ENCODE results near the gene NOPCHAP1.
"Not testable (repeated sequence)": the region's sequence is repeated elsewhere in the genome, so short reads cannot be mapped to it uniquely, and the experiment has no call there.

Gene NOPCHAP1

DNA sequence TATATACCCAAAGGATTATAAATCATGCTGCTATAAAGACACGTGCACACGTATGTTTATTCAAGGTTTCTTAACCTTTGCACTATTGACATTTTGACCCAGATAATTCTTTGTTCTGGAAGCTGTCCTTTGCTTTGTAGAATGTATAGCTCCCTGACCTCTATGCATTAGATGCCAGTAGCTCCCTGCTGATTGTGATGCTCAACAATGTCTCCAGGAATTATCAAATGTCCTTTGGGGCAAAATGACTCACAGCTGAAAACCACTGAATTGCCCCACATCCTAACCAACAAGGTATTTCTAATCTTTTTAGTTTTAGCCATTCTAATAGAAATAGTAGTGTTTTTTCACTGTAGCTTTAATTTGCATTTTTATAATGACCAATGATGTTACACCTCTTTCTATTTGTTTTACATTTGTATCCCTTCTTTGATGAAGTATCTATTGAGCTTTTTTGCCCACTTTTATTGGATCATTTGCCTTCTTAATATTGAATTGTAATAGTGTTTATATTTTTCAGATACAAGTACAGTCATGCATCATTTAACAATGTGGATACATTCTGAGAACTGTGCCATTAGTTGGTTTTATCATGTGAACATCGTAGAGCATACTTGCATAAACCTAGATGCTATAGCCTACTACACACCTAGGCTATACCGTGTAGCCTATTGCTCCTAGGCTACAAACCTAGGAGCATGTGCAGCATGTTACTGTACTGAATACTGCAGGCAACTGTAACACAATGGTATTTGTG lies 10.4 kb upstream of the NOPCHAP1 start:
- TF ChIP-seq, protein P1, sequence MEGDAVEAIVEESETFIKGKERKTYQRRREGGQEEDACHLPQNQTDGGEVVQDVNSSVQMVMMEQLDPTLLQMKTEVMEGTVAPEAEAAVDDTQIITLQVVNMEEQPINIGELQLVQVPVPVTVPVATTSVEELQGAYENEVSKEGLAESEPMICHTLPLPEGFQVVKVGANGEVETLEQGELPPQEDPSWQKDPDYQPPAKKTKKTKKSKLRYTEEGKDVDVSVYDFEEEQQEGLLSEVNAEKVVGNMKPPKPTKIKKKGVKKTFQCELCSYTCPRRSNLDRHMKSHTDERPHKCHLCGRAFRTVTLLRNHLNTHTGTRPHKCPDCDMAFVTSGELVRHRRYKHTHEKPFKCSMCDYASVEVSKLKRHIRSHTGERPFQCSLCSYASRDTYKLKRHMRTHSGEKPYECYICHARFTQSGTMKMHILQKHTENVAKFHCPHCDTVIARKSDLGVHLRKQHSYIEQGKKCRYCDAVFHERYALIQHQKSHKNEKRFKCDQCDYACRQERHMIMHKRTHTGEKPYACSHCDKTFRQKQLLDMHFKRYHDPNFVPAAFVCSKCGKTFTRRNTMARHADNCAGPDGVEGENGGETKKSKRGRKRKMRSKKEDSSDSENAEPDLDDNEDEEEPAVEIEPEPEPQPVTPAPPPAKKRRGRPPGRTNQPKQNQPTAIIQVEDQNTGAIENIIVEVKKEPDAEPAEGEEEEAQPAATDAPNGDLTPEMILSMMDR (IDR thresholded peaks at IDR 0.05; ENCODE audit: control insufficient read depth, extremely low read depth, insufficient read depth), result no peak
- H3K4me3 ChIP-seq (ENCODE audit: low read depth, low read length), result no peak overlapping the region
- no peak for DNase-seq (ENCODE audit: low read depth)

DNA sequence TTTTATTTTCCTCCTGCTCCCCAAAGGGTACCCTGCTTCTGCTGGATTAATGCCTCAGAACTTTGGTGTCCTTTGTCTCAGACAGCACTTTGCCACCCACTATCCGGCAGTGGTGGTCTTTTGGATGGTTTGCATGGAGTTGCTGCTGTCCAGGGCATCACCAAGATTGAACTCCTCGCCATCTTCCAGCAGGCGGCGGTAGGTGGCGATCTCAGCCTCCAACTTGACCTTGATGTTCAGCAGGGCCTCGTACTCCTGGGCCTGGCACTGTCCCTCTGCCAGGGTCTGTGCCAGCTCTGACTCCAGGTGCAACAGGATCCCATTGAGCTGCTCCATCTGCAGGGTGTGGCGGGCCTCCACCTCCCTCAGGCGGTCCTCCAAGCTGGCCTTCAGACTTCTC lies 9.4 kb upstream of the NOPCHAP1 start:
- H3K4me3 ChIP-seq (ENCODE audit: low read depth, low read length), result no peak overlapping the region
- TF ChIP-seq, protein P1 (IDR thresholded peaks at IDR 0.05; ENCODE audit: control insufficient read depth, extremely low read depth, insufficient read depth), result no peak
- no peak for DNase-seq (ENCODE audit: low read depth)

DNA sequence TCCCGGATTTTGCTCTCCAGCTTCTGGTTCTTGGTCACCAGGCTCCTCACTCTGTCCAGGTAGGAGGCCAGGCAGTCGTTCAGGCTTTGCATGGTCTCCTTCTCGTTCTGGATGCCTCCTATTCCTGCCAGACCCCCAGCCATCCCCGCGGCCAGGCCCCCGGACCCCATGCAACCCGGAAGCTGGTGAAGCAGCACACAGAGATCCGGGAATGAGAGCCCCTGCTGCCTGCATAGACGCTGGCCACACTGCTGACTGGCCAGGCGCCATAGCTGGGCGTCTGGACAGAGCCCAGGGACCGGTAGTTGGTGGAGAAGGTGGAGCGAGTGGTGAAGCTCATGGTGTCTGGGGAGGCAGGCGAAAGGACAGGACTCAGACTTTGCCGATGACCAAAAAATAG lies 8.4 kb upstream of the NOPCHAP1 start:
- DNase-seq (ENCODE audit: low read depth); H3K4me3 ChIP-seq (ENCODE audit: low read depth, low read length): not testable (repeated sequence)

DNA sequence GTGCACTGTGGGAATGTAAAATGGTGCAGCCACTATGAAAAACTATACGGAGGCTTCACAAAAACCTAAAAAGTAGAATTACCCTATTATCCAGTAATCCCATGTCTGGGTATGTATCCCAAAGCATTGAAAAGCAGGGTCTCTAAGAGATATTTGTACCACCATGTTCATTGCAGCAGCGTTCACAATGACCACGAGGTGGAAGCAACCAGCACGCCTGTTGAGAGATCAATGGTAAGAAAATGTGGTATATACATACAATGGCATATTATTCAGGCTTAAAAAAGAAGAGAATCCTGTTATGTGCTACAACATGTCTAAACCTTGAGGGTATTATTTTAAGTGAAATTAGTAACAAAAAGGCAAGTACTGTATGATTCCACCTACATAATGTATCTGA lies 910 bp upstream of the NOPCHAP1 start:
- no peak overlapping the region for H3K4me3 ChIP-seq (ENCODE audit: low read depth, low read length)
- TF ChIP-seq, protein P1 (IDR thresholded peaks at IDR 0.05; ENCODE audit: control insufficient read depth, extremely low read depth, insufficient read depth), result no peak

DNA sequence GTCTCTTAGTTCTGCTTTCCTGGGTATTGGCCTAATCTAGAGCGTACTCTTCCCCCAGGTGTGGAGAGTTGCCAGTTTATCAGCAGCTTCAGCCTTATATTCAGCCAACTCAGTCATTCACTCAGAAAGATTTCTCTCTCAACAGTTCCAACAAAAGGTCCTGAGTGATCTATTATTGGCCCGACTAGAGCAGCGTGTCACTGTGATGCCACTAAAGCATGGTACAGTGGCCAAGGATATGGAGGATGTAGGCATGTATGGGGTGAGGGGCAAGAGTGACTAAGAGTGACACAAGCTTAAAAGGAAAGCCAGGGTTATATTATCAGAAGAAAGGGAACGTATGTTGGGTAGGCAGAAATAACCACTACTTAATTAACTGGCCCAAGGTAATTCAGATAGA lies 4.8 kb downstream of the NOPCHAP1 start:
- H3K4me3 ChIP-seq (ENCODE audit: low read depth, low read length), result no peak overlapping the region
- TF ChIP-seq, protein P1 (IDR thresholded peaks at IDR 0.05; ENCODE audit: control insufficient read depth, extremely low read depth, insufficient read depth), result no peak
- no peak for DNase-seq (ENCODE audit: low read depth)

More for the DNA sequence above, 910 bp upstream of the NOPCHAP1 start:
- DNase-seq (ENCODE audit: low read depth), result no peak

DNA sequence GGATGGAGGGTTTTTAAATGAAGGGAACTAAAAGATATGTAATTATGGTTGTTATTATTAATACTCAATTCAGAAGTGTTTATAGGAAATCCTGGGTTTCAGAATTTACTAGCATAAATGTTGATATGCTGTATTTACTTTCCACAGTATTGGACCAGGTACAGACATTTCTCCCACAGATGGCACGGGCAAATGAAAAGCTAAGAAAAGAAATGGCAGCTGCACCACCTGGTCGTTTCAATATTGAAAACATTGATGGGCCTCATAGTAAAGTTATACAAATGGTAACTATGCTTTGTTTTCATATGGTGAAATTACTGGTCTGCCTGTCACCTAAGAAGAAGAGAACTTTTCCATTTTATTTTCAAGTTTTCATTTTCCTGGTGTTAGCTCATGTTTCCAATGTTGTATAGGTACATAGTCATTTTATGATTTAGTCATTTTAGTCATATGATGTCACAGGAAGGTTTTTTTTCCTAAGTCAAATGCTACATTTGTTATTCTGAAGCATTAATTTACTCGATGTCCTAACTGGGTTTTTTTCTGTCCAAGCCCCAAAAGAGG lies 5.5 kb downstream of the NOPCHAP1 start:
- no peak overlapping the region for H3K4me3 ChIP-seq (ENCODE audit: low read depth, low read length)
- TF ChIP-seq, protein P1 (IDR thresholded peaks at IDR 0.05; ENCODE audit: control insufficient read depth, extremely low read depth, insufficient read depth), result no peak
- no peak for DNase-seq (ENCODE audit: low read depth)

DNA sequence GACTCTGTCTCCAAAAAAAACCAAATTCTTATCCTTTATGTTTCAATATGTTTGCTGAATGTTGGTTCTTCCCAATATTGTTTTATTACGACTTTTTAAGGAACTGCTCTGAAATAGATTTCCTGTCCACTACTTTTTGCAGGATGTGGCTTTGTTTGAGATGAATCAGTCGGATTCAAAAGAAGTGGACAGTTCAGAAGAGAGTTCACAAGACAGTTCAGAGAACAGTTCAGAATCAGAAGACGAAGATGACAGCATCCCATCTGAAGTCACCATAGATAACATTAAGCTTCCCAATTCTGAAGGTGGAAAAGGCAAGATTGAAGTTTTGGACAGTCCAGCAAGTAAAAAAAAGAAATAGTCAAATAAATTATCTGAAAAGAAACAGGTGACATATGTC lies 8.2 kb downstream of the NOPCHAP1 start:
- H3K4me3 ChIP-seq (ENCODE audit: low read depth, low read length), result no peak overlapping the region
- no peak for DNase-seq (ENCODE audit: low read depth)
- TF ChIP-seq, protein P1 (IDR thresholded peaks at IDR 0.05; ENCODE audit: control insufficient read depth, extremely low read depth, insufficient read depth), result no peak
